Hepatocyte (in vitro differentiated cells): ENCODE results near the gene ETHE1.

Experiments used
- EZH2phosphoT487 ChIP-seq: fragments of 200-600 bp; sonication (generic); IDR thresholded peaks from one replicate; pipeline ENCODE4 v1.6.1; 2018; ENCODE audit warnings: antibody characterized with exemption, mild to moderate bottlenecking, low read depth, moderate library complexity; ENCODE audit not compliant: unreplicated experiment, severe bottlenecking
- TF ChIP-seq, protein P1 (sequence below): fragments of 200-600 bp; sonication (generic); IDR thresholded peaks from 2 replicates; pipeline ENCODE4 v1.5.1; 2016; ENCODE audit warnings: antibody characterized with exemption, mild to moderate bottlenecking; ENCODE audit not compliant: poor library complexity

DNA sequence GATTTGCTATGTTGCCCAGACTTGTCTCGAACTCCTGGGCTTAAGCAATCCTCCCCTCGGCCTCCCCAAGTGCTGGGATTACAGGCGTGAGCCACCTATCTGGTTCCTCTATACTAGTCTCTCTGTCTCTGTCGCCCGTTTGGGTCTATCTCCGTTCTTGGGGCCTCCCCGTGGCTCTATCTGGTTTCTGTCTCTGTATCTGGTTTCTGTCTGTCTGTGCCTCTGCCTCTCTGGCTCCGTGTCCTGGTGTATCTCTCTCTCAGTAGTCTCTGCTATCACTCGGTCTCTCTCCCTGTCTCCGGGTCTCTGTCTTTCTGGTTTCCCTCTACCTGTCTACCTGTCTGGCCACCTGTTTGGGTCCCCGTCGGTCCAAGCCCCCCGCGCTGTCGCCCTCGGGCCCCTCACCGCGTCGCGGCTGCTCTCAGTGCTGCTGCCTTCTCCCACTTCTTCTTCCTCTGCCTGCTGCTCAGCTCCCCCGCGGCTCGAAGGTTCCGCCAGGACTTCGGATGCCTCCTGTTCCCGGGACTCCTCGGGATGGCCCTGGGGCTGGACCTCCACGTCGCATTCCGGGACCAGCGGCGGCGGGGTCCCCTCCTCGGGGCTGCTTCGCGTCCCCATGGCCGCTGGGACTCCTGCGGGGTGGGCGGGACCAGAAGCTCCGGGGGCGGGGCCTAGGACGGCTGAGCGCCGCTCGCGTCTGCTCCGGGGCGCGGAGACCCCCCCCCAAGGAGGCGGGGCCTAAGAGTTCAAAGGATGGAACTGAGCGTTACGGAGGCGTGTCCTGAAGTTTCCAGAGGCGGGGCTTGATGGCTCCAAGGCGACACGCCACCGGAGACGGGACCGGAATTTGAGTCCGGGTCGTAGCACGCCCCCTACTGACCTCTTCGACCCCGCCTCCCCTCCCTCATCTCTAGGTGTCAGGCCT, 23.2 kb downstream of the ETHE1 start:
- TF ChIP-seq, protein P1, sequence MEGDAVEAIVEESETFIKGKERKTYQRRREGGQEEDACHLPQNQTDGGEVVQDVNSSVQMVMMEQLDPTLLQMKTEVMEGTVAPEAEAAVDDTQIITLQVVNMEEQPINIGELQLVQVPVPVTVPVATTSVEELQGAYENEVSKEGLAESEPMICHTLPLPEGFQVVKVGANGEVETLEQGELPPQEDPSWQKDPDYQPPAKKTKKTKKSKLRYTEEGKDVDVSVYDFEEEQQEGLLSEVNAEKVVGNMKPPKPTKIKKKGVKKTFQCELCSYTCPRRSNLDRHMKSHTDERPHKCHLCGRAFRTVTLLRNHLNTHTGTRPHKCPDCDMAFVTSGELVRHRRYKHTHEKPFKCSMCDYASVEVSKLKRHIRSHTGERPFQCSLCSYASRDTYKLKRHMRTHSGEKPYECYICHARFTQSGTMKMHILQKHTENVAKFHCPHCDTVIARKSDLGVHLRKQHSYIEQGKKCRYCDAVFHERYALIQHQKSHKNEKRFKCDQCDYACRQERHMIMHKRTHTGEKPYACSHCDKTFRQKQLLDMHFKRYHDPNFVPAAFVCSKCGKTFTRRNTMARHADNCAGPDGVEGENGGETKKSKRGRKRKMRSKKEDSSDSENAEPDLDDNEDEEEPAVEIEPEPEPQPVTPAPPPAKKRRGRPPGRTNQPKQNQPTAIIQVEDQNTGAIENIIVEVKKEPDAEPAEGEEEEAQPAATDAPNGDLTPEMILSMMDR = peak; percentile 41
- TF ChIP-seq EZH2phosphoT487 = no peak
